HG03342 (cell line): ENCODE results near the gene SMYD2.

Source experiments
- ATAC-seq: cut with Tn5 transposase; IDR thresholded peaks from one replicate; pipeline ENCODE4 v1.9.1; 2021; ENCODE audit warnings: mild to moderate bottlenecking, moderate library complexity; ENCODE audit not compliant: unreplicated experiment

Gene SMYD2

GRCh38 chr1:214384373-214385079, 103.6 kb downstream of the SMYD2 start:
- ATAC-seq: no peak

- no peak for ATAC-seq
Observed at GRCh38 chr1:214385428-214385827, 104.5 kb downstream of the SMYD2 start.

- ATAC-seq: no peak
Observed at GRCh38 chr1:214386333-214386732, 105.4 kb downstream of the SMYD2 start.
